SK-N-SH (cell line): Measurements from ENCODE around the gene PI4K2A. TPM values are rescaled to one million over a fixed set of nuclear protein-coding genes. Genes with fewer than 3 reads are reported as not detected.

ENCODE experiments used
- CTCF ChIA-PET: fragments of 300-600, 350-600 bp; formaldehyde crosslinking; extraction: SDS; loops from one replicate; lab custom pipeline; 2021; lab: Yijun Ruan, JAX
- POLR2A ChIA-PET: fragments of 350-600 bp; sonication (Branson Sonifier 250); formaldehyde crosslinking; extraction: SDS; loops from one replicate; lab custom pipeline; 2020; ENCODE audit warnings: antibody characterized with exemption, inconsistent platforms; lab: Yijun Ruan, JAX
- DNase-seq: peaks from one replicate; pipeline ENCODE4 v3.0.0; 2012
- H2AFZ ChIP-seq: fragments of 200-600 bp; sonication (generic); 2 replicates; pipeline ENCODE4 v1.8.1; 2016; ENCODE audit warnings: antibody characterized with exemption, mild to moderate bottlenecking, low read depth
- H3F3A ChIP-seq: fragments of 200-600 bp; sonication (generic); replicated peaks from 2 replicates; pipeline ENCODE3; 2016; ENCODE audit warnings: antibody characterized with exemption, mild to moderate bottlenecking; ENCODE audit not compliant: insufficient read depth
- H3K27ac ChIP-seq, 2 experiments: fragments of 200-500 bp in 1 of 2; fragments of 200-600 bp in 1 of 2; sonication (Bioruptor generic) in 1 of 2; sonication (generic), shearing (Covaris generic) in 1 of 2; 2 replicates each; pipeline versions ENCODE4 v1.5.1 to v1.6.1; 2014 to 2016; ENCODE audit warnings: low read depth in 2 of 2, inconsistent platforms in 1 of 2, low read length in 1 of 2, mild to moderate bottlenecking in 1 of 2, mixed read lengths in 1 of 2
- H3K27me3 ChIP-seq: fragments of 200-600 bp; sonication (generic), shearing (Covaris generic); 2 replicates; pipeline ENCODE4 v1.6.1; 2016; ENCODE audit warnings: mixed run types; ENCODE audit not compliant: insufficient read depth
- H3K36me3 ChIP-seq, 2 experiments: fragments of 200-500 bp in 1 of 2; fragments of 200-600 bp in 1 of 2; sonication (Bioruptor generic) in 1 of 2; sonication (generic) in 1 of 2; replicated peaks in 1 of 2; 2 replicates each; pipeline versions ENCODE3 to v1.5.1; 2014 to 2016; ENCODE audit warnings: low read length in 1 of 2, mild to moderate bottlenecking in 1 of 2; ENCODE audit not compliant: insufficient read depth in 2 of 2, control insufficient read depth in 1 of 2
- H3K4me1 ChIP-seq, 2 experiments: fragments of 200-500 bp in 1 of 2; fragments of 200-600 bp in 1 of 2; sonication (Bioruptor generic) in 1 of 2; sonication (generic), shearing (Covaris generic) in 1 of 2; 2 replicates each; pipeline versions ENCODE4 v1.5.1 to v1.6.1; 2014 to 2016; ENCODE audit warnings: low read depth in 1 of 2, low read length in 1 of 2, mixed run types in 1 of 2; ENCODE audit not compliant: insufficient read depth in 2 of 2, control insufficient read depth in 1 of 2
- H3K4me2 ChIP-seq: fragments of 200-600 bp; sonication (generic), shearing (Covaris generic); 2 replicates; pipeline ENCODE4 v1.6.1; 2017; ENCODE audit warnings: mixed run types
- H3K4me3 ChIP-seq, 2 experiments: fragments of 200-500 bp in 1 of 2; fragments of 200-600 bp in 1 of 2; sonication (Bioruptor generic) in 1 of 2; sonication (generic), shearing (Covaris generic) in 1 of 2; 2 replicates each; pipeline versions ENCODE4 v1.5.1 to v1.8.1; 2014 to 2016; ENCODE audit warnings: low read depth in 2 of 2, inconsistent platforms in 1 of 2, low read length in 1 of 2, mild to moderate bottlenecking in 1 of 2, mixed read lengths in 1 of 2, moderate library complexity in 1 of 2
- H3K79me2 ChIP-seq: fragments of 200-600 bp; sonication (generic); 2 replicates; pipeline ENCODE4 v1.8.1; 2017; ENCODE audit warnings: mild to moderate bottlenecking; ENCODE audit not compliant: insufficient read depth
- H3K9ac ChIP-seq: fragments of 200-600 bp; sonication (generic); 2 replicates; pipeline ENCODE4 v1.6.1; 2017; ENCODE audit warnings: mixed run types
- H3K9me2 ChIP-seq: fragments of 200-600 bp; sonication (generic); 2 replicates; pipeline ENCODE4 v1.6.1; 2017; ENCODE audit warnings: mixed run types
- H3K9me3 ChIP-seq: fragments of 200-600 bp; sonication (generic); 2 replicates; pipeline ENCODE4 v1.6.1; 2017; ENCODE audit warnings: mixed run types, mild to moderate bottlenecking, moderate library complexity
- H4K20me1 ChIP-seq: fragments of 200-600 bp; sonication (generic); 2 replicates; pipeline ENCODE4 v1.6.1; 2017; ENCODE audit warnings: mild to moderate bottlenecking, mixed run types; ENCODE audit not compliant: insufficient read depth
- FOSL2 ChIP-seq: IDR thresholded peaks from 2 replicates; pipeline ENCODE4 v1.4.0; 2012; ENCODE audit warnings: low read depth, mild to moderate bottlenecking, moderate library complexity, borderline replicate concordance
- GATA2 ChIP-seq: sonication (generic); formaldehyde crosslinking; IDR thresholded peaks from 2 replicates; pipeline ENCODE4 v1.5.0; 2020; ENCODE audit warnings: mild to moderate bottlenecking, missing genetic modification reagents
- NFIC ChIP-seq: IDR thresholded peaks from 2 replicates; pipeline ENCODE4 v1.4.0; 2012; ENCODE audit warnings: borderline replicate concordance
- NRF1 ChIP-seq: IDR thresholded peaks from 2 replicates; pipeline ENCODE4 v1.6.1; 2012; ENCODE audit warnings: low read depth, mild to moderate bottlenecking, low read length
- POLR2AphosphoS5 ChIP-seq: IDR thresholded peaks from 2 replicates; pipeline ENCODE4 v1.6.1; 2012; ENCODE audit warnings: low read depth, low read length
- RAD21 ChIP-seq: IDR thresholded peaks from 2 replicates; pipeline ENCODE4 v1.6.1; 2012; ENCODE audit warnings: mild to moderate bottlenecking, low read length
- RCOR1 ChIP-seq: fragments of 150-350 bp; IDR thresholded peaks from 2 replicates; pipeline ENCODE4 v1.6.1; 2017; ENCODE audit warnings: antibody characterized with exemption, low read length
- REST ChIP-seq: IDR thresholded peaks from 2 replicates; pipeline ENCODE4 v1.6.1; 2012; ENCODE audit warnings: mild to moderate bottlenecking, low read depth, low read length, moderate library complexity
- RXRA ChIP-seq: IDR thresholded peaks from 2 replicates; pipeline ENCODE4 v1.4.0; 2012; ENCODE audit warnings: low read depth, mild to moderate bottlenecking, borderline replicate concordance
- SIN3A ChIP-seq: IDR thresholded peaks from 2 replicates; pipeline ENCODE4 v1.6.1; 2012; ENCODE audit warnings: low read depth, mild to moderate bottlenecking, low read length, moderate library complexity, borderline replicate concordance
- SMC3 ChIP-seq: IDR thresholded peaks from 2 replicates; pipeline ENCODE4 v1.6.1; 2012; ENCODE audit warnings: low read depth, low read length, improper control_type of control experiment
- USF1 ChIP-seq: IDR thresholded peaks from 2 replicates; pipeline ENCODE4 v1.4.0; 2012; ENCODE audit warnings: low read depth, borderline replicate concordance
- WGBS: methylation state at CpG from one replicate; pipeline ENCODE4 v1.1.6; 2017; ENCODE audit warnings: low lambda C conversion rate; 5-methylcytosine and 5-hydroxymethylcytosine counted together
- polyA plus RNA-seq, 3 experiments: library from polyadenylated mRNA; depleted of rRNA; stranded (reverse); fragments of >200 nt; gene quantifications; 2 replicates each; pipeline ENCODE4 v1.2.3, GENCODE V29; 2012
- TF ChIP-seq, protein P1 (sequence below): fragments of 200-600 bp; sonication (generic); IDR thresholded peaks from 2 replicates; pipeline ENCODE4 v1.6.1; 2017; ENCODE audit warnings: antibody characterized with exemption, mild to moderate bottlenecking, moderate library complexity
- TF ChIP-seq, protein P2 (sequence below): fragments of 150-350 bp; IDR thresholded peaks from 2 replicates; pipeline ENCODE4 v1.6.1; 2017; ENCODE audit warnings: antibody characterized with exemption, low read length, low read depth, borderline replicate concordance
- TF ChIP-seq, protein P3 (sequence below): IDR thresholded peaks from 2 replicates; pipeline ENCODE4; 2012

Gene PI4K2A
- polyA plus RNA-seq, 1 of the 3 experiments (the other 2 are of a cell fraction): 23.8 TPM

DNA sequence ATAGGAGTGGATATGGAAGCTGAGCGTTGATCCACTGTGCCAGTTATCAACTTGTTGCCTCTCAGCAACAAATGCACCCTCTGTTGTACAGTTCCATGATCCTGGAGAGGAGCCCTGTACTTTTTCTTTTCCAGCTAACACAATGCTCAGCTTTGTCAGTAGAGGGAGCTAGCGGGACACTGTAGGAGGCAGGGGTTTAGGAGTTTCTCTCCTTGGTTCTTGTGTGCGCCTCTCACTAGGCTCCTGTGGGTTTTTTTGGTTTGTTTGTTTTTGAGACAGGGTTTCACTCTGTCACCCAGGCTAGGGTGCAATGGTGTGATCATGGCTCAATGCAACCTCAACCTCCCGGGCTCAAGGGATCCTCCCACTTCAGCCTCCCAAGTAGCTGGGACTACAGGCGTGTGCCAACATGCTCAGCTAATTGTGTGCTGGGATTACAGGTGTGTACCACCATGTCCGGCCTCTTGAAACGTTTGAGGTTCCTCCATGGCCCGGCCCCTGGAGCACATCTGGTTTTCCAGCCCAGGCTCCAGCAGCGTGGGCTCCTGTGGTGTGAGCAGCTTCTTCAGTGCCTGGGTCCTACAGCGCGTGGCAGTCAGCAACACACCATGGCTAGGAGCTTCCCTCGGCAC, 61.1 kb downstream of the PI4K2A start:
- ChIA-PET POLR2A (interaction anchor here (1.0 kb wide), 1 partner anchor 18 kb away, joined by 3 read pairs; no protein-coding TSS in a partner anchor), CTCF (interaction anchor here (0.6 to 25.0 kb wide), 28 partner anchors 8 to 237 kb away, joined by 3 to 687 read pairs (median 6); partner anchors contain the start of genes ANKRD2, AVPI1, MARVELD1 and ZFYVE27)
- no peak overlapping the region; a peak in 1 of 4 replicates for H3K4me3 ChIP-seq
- no peaks in the 10 kb centered on the region for H3K27me3 ChIP-seq
- H3K9ac ChIP-seq: no peak overlapping the region
- TF ChIP-seq RAD21: peak; percentile 88
- no peak for TF ChIP-seq SIN3A
- TF ChIP-seq, protein P1, sequence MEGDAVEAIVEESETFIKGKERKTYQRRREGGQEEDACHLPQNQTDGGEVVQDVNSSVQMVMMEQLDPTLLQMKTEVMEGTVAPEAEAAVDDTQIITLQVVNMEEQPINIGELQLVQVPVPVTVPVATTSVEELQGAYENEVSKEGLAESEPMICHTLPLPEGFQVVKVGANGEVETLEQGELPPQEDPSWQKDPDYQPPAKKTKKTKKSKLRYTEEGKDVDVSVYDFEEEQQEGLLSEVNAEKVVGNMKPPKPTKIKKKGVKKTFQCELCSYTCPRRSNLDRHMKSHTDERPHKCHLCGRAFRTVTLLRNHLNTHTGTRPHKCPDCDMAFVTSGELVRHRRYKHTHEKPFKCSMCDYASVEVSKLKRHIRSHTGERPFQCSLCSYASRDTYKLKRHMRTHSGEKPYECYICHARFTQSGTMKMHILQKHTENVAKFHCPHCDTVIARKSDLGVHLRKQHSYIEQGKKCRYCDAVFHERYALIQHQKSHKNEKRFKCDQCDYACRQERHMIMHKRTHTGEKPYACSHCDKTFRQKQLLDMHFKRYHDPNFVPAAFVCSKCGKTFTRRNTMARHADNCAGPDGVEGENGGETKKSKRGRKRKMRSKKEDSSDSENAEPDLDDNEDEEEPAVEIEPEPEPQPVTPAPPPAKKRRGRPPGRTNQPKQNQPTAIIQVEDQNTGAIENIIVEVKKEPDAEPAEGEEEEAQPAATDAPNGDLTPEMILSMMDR: peak; percentile 86
- no peak for TF ChIP-seq POLR2AphosphoS5
- TF ChIP-seq FOSL2: no peak
- TF ChIP-seq SMC3: peak; percentile 78
- no peak for TF ChIP-seq USF1
- no peak for TF ChIP-seq RXRA
- no peaks in the 10 kb centered on the region for H3K36me3 ChIP-seq
- H3K27ac ChIP-seq: no peak overlapping the region
- no peaks in the 10 kb centered on the region for H3K79me2 ChIP-seq
- H3K9me3 ChIP-seq: no peaks in the 10 kb centered on the region
- no peak overlapping the region; the same call in 1 of the 2 replicates for H2AFZ ChIP-seq
- no peaks in the 10 kb centered on the region for H3F3A ChIP-seq
- no peaks in the 10 kb centered on the region for H4K20me1 ChIP-seq
- 44% methylated on average over 12 of the region's 12 CpGs for WGBS
- H3K4me2 ChIP-seq: no peak overlapping the region
- no peaks in the 10 kb centered on the region for H3K4me1 ChIP-seq
- DNase-seq: peak; percentile 78
- H3K9me2 ChIP-seq: no peaks in the 10 kb centered on the region

DNA sequence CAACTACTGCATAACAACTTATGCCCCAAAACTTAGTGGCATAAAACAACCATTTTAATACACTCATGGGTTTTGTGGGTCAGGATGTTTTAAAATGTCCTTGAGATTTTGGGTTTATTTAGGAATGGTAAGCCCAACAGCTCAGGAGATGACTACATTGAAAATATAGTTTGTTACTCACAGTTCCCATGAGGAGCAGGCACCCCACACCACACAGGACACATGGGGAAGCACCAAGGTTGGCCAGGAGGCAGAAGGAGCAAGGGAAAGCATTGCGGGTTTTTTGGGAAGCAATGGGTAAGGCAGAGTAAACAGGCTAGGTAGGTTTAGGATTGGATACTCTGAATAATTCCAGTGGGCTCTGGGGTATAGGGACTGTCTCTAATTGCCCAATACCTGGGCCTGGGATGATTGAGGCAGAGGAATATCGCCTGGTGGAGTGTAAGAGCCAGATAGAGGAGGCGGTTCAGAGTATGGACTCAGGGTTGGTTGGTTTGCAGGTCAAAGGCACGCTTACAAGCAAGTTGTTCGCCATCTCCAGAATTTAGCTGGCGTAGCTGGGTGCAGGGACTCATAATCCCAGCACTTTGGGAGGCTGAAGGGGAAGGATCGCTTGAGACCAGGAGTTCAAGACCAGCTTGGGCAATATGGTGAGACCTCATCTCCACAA, 63.1 kb downstream of the PI4K2A start:
- no peak overlapping the region; the same call in 1 of the 2 replicates for H2AFZ ChIP-seq
- TF ChIP-seq, protein P2, sequence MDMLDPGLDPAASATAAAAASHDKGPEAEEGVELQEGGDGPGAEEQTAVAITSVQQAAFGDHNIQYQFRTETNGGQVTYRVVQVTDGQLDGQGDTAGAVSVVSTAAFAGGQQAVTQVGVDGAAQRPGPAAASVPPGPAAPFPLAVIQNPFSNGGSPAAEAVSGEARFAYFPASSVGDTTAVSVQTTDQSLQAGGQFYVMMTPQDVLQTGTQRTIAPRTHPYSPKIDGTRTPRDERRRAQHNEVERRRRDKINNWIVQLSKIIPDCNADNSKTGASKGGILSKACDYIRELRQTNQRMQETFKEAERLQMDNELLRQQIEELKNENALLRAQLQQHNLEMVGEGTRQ: no peak
- TF ChIP-seq GATA2 (CRISPR knock-in tag): no peak
- no peak for TF ChIP-seq RCOR1
- TF ChIP-seq REST: no peak
- no peak for TF ChIP-seq POLR2AphosphoS5
- TF ChIP-seq, protein P3, sequence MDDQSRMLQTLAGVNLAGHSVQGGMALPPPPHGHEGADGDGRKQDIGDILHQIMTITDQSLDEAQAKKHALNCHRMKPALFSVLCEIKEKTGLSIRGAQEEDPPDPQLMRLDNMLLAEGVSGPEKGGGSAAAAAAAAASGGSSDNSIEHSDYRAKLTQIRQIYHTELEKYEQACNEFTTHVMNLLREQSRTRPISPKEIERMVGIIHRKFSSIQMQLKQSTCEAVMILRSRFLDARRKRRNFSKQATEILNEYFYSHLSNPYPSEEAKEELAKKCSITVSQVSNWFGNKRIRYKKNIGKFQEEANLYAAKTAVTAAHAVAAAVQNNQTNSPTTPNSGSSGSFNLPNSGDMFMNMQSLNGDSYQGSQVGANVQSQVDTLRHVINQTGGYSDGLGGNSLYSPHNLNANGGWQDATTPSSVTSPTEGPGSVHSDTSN: no peak
- no peak for TF ChIP-seq NFIC
- no peak for TF ChIP-seq NRF1

More for the DNA sequence above, 63.1 kb downstream of the PI4K2A start:
- no peak for DNase-seq
- ChIA-PET POLR2A (interaction anchor here (0.9 kb wide), 1 partner anchor 11 kb away, joined by 3 read pairs; no protein-coding TSS in a partner anchor), CTCF (interaction anchor here (0.9 to 25.0 kb wide), 7 partner anchors 10 to 150 kb away, joined by 3 to 687 read pairs (median 27); partner anchors contain the start of genes AVPI1, MARVELD1 and ZFYVE27)
- Histone ChIP-seq H3K4me2 (no peak overlapping the region), H3K27me3 (no peaks in the 10 kb centered on the region), H3K36me3 (no peaks in the 10 kb centered on the region), H4K20me1 (no peaks in the 10 kb centered on the region), H3K79me2 (no peaks in the 10 kb centered on the region), H3K9me2 (no peaks in the 10 kb centered on the region), H3K9me3 (no peaks in the 10 kb centered on the region), H3K4me1 (peaks cover 0 to 10% of the 10 kb centered on the region in 2 experiments; a peak in 1 of 4 replicates), H3F3A (no peaks in the 10 kb centered on the region), H3K9ac (no peak overlapping the region), H3K4me3 (no peak overlapping the region), H3K27ac (no peak overlapping the region)
- WGBS: 78% methylated on average over 7 of the region's 7 CpGs
